Measurements from ENCODE around the gene ADAMTS14.

DNA sequence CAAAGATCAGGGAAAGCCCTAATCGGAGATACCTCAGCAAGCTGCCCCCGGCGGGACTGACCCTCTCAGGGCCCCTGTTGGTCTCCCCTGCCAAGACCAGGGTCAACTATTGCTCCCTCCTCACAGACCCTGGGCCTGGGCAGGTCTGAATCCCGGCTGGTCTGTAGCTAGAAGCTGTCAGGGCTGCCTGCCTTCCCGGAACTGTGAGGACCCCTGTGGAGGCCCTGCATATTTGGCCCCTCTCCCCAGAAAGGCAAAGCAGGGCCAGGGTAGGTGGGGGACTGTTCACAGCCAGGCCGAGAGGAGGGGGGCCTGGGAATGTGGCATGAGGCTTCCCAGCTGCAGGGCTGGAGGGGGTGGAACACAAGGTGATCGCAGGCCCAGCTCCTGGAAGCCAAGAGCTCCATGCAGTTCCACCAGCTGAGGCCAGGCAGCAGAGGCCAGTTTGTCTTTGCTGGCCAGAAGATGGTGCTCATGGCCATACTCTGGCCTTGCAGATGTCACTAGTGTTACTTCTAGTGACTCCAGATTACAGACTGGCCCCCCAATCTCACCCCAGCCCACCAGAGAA is 88.8 kb downstream of the ADAMTS14 start:
- TF ChIP-seq, protein P1, sequence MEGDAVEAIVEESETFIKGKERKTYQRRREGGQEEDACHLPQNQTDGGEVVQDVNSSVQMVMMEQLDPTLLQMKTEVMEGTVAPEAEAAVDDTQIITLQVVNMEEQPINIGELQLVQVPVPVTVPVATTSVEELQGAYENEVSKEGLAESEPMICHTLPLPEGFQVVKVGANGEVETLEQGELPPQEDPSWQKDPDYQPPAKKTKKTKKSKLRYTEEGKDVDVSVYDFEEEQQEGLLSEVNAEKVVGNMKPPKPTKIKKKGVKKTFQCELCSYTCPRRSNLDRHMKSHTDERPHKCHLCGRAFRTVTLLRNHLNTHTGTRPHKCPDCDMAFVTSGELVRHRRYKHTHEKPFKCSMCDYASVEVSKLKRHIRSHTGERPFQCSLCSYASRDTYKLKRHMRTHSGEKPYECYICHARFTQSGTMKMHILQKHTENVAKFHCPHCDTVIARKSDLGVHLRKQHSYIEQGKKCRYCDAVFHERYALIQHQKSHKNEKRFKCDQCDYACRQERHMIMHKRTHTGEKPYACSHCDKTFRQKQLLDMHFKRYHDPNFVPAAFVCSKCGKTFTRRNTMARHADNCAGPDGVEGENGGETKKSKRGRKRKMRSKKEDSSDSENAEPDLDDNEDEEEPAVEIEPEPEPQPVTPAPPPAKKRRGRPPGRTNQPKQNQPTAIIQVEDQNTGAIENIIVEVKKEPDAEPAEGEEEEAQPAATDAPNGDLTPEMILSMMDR (IDR thresholded peaks at IDR 0.05; ENCODE audit: low read length), result no peak
- TF ChIP-seq EZH2 (optimal IDR thresholded peaks at IDR 0.05; ENCODE audit: low read depth, low read length) (no peak), EZH2phosphoT487 (IDR thresholded peaks at IDR 0.05; ENCODE audit: low read length) (no peak)
